Dendritic cell treated with granulocyte-macrophage colony-stimulating factor and Interleukin-4, amounts not matched to agents 40 ng/mL and 50 ng/mL, for 4 days (primary cell): ENCODE data around the gene GPRIN3.

Experiments used
- H3K27ac Mint-ChIP-seq: one replicate; pipeline ENCODE4 v1.8.0; 2022; ENCODE audit warnings: mild to moderate bottlenecking, mixed read lengths
- H3K27me3 Mint-ChIP-seq: one replicate; pipeline ENCODE4 v1.8.0; 2022; ENCODE audit warnings: mild to moderate bottlenecking, mixed read lengths
- H3K36me3 Mint-ChIP-seq: one replicate; pipeline ENCODE4 v1.8.0; 2022; ENCODE audit warnings: low read depth, mixed read lengths
- H3K4me1 Mint-ChIP-seq: one replicate; pipeline ENCODE4 v1.8.0; 2022; ENCODE audit warnings: low read depth, mixed read lengths
- H3K4me3 Mint-ChIP-seq: one replicate; pipeline ENCODE4 v1.8.0; 2022; ENCODE audit warnings: mild to moderate bottlenecking, moderate library complexity, mixed read lengths
- H3K9me3 Mint-ChIP-seq: one replicate; pipeline ENCODE4 v1.8.0; 2022; ENCODE audit warnings: mixed read lengths
- intact Hi-C: fragments of 100-400 bp; cut with micrococcal nuclease; formaldehyde crosslinking; loops from one replicate; pipeline ENCODE4 v1.15.0; 2022

GPRIN3 gene

GRCh38 chr4:89253935-89254334 lies 53.7 kb downstream of the GPRIN3 start:
- no peak overlapping the region for H3K4me3 Mint-ChIP-seq
- no peaks in the 10 kb centered on the region for H3K9me3 Mint-ChIP-seq
- H3K27ac Mint-ChIP-seq, result no peak overlapping the region
- no peaks in the 10 kb centered on the region for H3K27me3 Mint-ChIP-seq
- peaks cover 13% of the 10 kb centered on the region for H3K36me3 Mint-ChIP-seq
- intact Hi-C loops, result loop anchor here (1.0 kb wide), 1 partner anchor 180 kb away; no protein-coding TSS in a partner anchor
- peaks cover 7% of the 10 kb centered on the region for H3K4me1 Mint-ChIP-seq

DNA sequence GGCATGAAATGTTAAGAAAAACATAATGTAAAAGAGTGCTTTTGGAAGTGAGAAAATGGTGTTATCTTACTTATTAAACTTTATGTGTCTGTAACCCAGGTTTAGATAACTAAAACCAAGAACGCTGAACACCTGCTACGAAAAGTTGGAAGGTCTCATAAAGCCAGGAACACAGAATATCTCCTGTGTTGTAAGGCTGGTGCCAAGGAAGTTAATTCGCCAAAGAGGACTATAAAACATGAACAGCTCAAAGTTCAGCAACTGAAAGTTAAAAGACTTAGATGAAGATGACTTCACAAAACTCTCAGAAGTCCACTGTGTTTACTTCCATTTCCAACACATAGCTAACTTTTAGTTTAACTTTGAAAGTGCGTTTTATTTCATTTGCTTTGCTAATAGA lies 54.3 kb downstream of the GPRIN3 start:
- Mint-ChIP-seq H3K4me3 (no peak overlapping the region), H3K27me3 (no peaks in the 10 kb centered on the region), H3K4me1 (peaks cover 7% of the 10 kb centered on the region), H3K36me3 (peaks cover 19% of the 10 kb centered on the region), H3K9me3 (no peaks in the 10 kb centered on the region), H3K27ac (no peak overlapping the region)
- intact Hi-C loops, result no loop called here

DNA sequence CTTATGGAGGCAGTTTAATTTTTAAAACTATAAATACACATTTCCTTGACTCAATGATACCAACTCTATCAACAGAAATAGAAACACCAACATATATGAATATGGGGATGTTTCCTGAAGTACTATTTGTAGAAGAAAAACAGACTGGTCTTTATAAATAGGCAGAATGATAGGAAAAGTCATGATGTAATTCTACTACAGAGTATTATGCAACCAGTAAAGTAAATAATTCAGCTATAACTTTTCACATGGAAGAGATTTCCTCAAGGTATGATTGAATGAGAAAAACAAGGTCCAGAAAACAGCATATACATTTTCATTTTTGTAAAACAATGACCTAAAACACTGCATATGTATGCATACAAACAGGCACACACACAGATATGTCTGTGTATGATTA lies 56.2 kb downstream of the GPRIN3 start:
- intact Hi-C loops, result no loop called here
- no peaks in the 10 kb centered on the region for H3K27me3 Mint-ChIP-seq
- H3K36me3 Mint-ChIP-seq, result peaks cover 30% of the 10 kb centered on the region
- no peak overlapping the region for H3K4me3 Mint-ChIP-seq
- H3K27ac Mint-ChIP-seq, result no peak overlapping the region
- no peaks in the 10 kb centered on the region for H3K4me1 Mint-ChIP-seq
- no peaks in the 10 kb centered on the region for H3K9me3 Mint-ChIP-seq

GRCh38 chr4:89249716-89250361 lies 57.8 kb downstream of the GPRIN3 start:
- intact Hi-C loops, result no loop called here
- Mint-ChIP-seq H3K36me3 (peaks cover 35% of the 10 kb centered on the region), H3K4me1 (no peaks in the 10 kb centered on the region), H3K4me3 (no peak overlapping the region), H3K9me3 (no peaks in the 10 kb centered on the region), H3K27ac (no peak overlapping the region), H3K27me3 (no peaks in the 10 kb centered on the region)

GRCh38 chr4:89249313-89249712 lies 58.3 kb downstream of the GPRIN3 start:
- Mint-ChIP-seq H3K4me3 (no peak overlapping the region), H3K36me3 (peaks cover 35% of the 10 kb centered on the region)

DNA sequence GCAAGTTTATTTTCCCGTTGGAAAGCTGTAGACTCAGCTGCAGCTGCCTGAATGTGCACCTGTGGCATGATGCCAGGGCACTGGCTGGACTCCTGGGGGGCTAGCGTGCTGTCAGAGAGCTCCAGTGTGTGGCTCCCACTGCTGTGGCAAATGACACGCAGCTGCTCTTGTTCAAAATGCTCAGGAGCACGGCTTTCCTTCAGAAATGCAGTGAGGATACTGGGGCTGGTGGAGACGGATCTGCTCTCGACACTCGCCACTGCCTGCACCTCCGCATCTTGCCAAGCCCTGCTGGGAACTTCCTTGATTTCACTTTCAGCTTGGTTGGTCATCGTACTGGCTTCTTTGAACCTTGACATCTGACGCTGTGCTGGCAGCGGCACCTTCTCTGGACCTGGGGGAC lies 58.7 kb downstream of the GPRIN3 start:
- no peaks in the 10 kb centered on the region for H3K27me3 Mint-ChIP-seq
- H3K9me3 Mint-ChIP-seq, result no peaks in the 10 kb centered on the region
- intact Hi-C loops, result no loop called here
- H3K4me3 Mint-ChIP-seq, result no peak overlapping the region
- H3K27ac Mint-ChIP-seq, result no peak overlapping the region
- peaks cover 35% of the 10 kb centered on the region for H3K36me3 Mint-ChIP-seq
- peaks cover under 1% of the 10 kb centered on the region for H3K4me1 Mint-ChIP-seq

More at GRCh38 chr4:89249313-89249712, 58.3 kb downstream of the GPRIN3 start:
- no peaks in the 10 kb centered on the region for H3K27me3 Mint-ChIP-seq
- intact Hi-C loops, result no loop called here
- H3K9me3 Mint-ChIP-seq, result no peaks in the 10 kb centered on the region
- H3K4me1 Mint-ChIP-seq, result no peaks in the 10 kb centered on the region
- no peak overlapping the region for H3K27ac Mint-ChIP-seq

DNA sequence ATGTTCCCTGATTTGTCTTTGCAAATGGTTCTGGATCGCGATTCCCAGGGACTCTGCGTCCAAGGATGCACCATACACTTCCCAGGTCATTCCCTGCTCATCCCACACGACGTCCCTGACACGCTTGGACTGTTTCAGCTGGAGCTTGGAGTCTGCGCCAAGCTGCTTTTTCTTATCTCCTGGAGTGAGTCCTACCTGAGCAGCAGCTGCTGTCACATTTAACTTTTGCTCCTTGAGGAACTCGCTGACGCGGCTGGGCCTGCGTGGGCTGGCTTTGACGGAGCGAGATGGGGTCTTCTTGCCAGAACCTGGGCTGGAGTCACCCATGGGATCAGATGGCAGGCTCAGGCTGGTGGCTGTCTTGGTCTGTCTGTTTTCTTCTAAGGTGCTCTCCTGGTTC lies 59.6 kb downstream of the GPRIN3 start:
- H3K27me3 Mint-ChIP-seq, result no peaks in the 10 kb centered on the region
- peaks cover 10% of the 10 kb centered on the region for H3K4me1 Mint-ChIP-seq
- no peak overlapping the region for H3K4me3 Mint-ChIP-seq
- no peaks in the 10 kb centered on the region for H3K9me3 Mint-ChIP-seq
- intact Hi-C loops, result no loop called here
- peaks cover 35% of the 10 kb centered on the region for H3K36me3 Mint-ChIP-seq
- H3K27ac Mint-ChIP-seq, result no peak overlapping the region

DNA sequence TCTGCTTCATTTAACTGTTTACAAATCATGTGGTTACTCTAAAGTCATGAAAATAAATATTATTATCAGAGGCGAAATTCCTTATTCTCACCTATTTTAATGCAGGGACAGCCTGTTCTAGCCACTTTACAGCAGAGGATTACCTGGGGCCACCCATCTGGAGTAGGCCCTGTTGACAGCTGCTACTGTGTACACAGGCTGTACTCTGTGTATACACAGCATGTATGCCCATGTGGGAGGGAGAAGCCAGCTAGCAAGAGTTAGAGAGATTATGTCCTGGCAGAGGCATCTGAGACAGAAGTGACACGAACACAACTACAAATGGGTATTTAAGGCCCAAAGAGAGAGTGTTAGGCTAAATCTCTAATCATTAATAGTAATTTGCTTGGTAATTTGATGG lies 62.1 kb downstream of the GPRIN3 start:
- Mint-ChIP-seq H3K27ac (no peak overlapping the region), H3K4me1 (peaks cover 10% of the 10 kb centered on the region), H3K9me3 (no peaks in the 10 kb centered on the region), H3K27me3 (no peaks in the 10 kb centered on the region), H3K4me3 (no peak overlapping the region), H3K36me3 (peaks cover 35% of the 10 kb centered on the region)
- intact Hi-C loops, result no loop called here

- Mint-ChIP-seq H3K27me3 (no peaks in the 10 kb centered on the region), H3K4me1 (peaks cover 10% of the 10 kb centered on the region), H3K4me3 (no peak overlapping the region), H3K9me3 (no peaks in the 10 kb centered on the region), H3K36me3 (peaks cover 20% of the 10 kb centered on the region), H3K27ac (peak overlapping the region; percentile 67)
- intact Hi-C loops, result no loop called here
These were observed 63.8 kb downstream of the GPRIN3 start for GRCh38 chr4:89243733-89244252.

DNA sequence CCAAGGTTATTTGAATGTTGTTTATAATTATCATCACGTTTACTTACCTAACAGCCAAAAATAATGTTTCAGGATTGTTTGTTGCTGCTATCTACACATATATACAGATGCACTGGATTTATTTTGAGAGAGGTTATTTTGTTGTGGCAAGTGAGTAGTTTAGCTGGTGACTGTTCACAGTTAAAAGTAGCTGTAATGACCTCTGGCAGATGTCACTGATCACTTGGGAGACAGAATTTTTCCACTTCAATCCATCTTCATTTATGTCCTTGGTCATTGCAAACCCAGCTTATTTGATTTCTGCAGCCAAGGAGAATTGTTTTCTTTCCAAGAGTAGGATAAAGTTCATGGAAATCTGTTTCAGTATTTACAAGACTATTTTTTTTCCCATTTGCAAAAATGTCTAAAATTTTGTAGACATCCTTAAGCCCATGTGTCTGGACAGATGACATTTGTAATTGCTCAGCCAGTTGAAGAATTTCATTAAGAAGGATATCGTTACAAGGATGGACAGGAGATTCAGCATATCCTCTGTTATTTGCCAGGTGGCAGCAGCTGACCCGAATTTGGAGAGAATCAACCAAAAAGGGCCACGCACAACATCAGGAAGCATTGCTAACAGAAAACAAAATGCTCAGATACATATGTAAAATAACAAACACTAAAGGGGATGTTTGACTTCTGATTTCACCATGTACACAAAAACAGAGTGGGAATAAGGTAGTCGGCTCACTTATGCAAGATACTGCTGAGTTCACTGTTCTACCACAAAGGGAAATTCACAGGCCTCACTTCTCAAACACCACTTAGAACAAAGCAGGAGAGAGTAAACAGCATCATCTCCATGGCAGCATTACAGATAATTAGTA lies 64.5 kb downstream of the GPRIN3 start:
- Mint-ChIP-seq H3K27me3 (no peaks in the 10 kb centered on the region), H3K4me3 (no peak overlapping the region), H3K27ac (peak overlapping the region; percentile 67), H3K36me3 (peaks cover 13% of the 10 kb centered on the region), H3K4me1 (peaks cover 10% of the 10 kb centered on the region), H3K9me3 (no peaks in the 10 kb centered on the region)
- intact Hi-C loops, result no loop called here

GRCh38 chr4:89242216-89242615 lies 65.4 kb downstream of the GPRIN3 start:
- intact Hi-C loops, result no loop called here
- H3K36me3 Mint-ChIP-seq, result peaks cover 5% of the 10 kb centered on the region
- H3K4me1 Mint-ChIP-seq, result peaks cover 10% of the 10 kb centered on the region

DNA sequence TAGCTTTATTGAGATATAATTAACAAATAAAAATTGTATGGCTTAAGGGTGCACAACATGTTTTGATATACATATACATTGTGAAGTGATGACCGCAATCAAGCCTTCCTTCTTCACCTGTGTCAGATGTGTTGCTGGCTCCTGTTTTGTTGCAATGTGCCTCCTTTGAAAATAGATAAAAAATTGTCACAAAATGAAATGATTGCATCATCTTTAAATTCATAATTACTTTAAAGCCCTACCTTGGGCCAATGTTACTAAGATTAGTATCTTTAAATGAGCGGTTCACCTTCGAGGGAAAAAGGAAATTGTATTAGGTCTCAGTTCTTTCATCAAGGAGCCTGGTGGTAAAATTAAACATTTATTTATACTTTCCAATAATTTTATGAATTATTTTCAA lies 77.3 kb downstream of the GPRIN3 start:
- intact Hi-C loops, result no loop called here
- no peaks in the 10 kb centered on the region for H3K27me3 Mint-ChIP-seq
- H3K36me3 Mint-ChIP-seq, result no peaks in the 10 kb centered on the region
- H3K4me1 Mint-ChIP-seq, result peaks cover 5% of the 10 kb centered on the region
- no peak overlapping the region for H3K27ac Mint-ChIP-seq
- no peak overlapping the region for H3K4me3 Mint-ChIP-seq
- H3K9me3 Mint-ChIP-seq, result peaks cover 21% of the 10 kb centered on the region

More at GRCh38 chr4:89242216-89242615, 65.4 kb downstream of the GPRIN3 start:
- Mint-ChIP-seq H3K27ac (no peak overlapping the region), H3K9me3 (no peaks in the 10 kb centered on the region), H3K4me3 (no peak overlapping the region), H3K27me3 (no peaks in the 10 kb centered on the region)

DNA sequence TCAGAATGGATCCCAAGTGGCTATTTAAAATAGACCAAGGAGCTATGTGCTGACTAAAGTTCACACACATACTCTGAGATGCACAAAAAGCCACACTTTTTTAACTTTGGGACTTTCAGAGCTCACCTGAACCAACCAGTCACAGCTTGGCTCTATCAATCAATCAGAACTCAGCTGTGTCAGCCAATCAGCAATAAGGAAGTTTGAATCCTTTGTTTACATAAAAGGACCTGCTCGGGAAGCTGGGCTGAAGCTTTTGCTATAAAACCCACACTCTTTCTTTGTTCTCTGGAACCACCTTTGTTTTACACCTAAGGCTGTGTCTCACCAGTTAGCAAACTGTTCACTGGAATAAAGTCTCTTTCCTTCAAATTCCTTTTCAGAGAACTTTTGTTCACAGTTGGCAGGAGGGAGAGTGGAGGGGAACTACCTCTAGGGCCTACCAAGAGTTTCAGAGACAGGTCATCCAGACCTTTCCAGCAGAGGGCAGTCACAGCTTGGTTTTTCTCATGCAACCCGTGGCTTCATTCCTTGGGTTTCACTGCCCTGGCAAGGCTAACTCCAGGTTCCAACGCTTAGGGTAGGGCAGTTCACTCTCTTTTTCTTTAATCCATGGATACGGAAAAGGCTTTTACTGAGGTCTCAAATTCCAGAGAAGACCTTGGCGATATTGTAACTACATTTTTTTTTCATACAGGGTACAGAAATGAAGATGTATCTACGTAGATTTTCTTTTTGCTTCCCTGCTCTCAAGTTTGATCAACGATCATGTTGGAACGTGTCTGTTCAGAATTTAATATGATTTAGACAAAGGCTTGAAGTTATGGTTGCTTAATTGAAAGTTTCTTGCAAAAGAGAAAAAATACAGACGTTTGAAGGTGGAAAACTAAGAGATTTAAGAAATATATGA lies 80.7 kb downstream of the GPRIN3 start:
- no peaks in the 10 kb centered on the region for H3K27me3 Mint-ChIP-seq
- intact Hi-C loops, result loop anchor here (1.0 to 2.0 kb wide), 2 partner anchors 207 to 676 kb away; no protein-coding TSS in a partner anchor
- H3K36me3 Mint-ChIP-seq, result no peaks in the 10 kb centered on the region
- H3K9me3 Mint-ChIP-seq, result peaks cover 4% of the 10 kb centered on the region
- H3K4me3 Mint-ChIP-seq, result no peak overlapping the region
- no peak overlapping the region for H3K27ac Mint-ChIP-seq
- H3K4me1 Mint-ChIP-seq, result peaks cover 5% of the 10 kb centered on the region
